Astrocyte (in vitro differentiated cells and primary cell): ENCODE results near the gene IL20RB.

Experiments
- EZH2 ChIP-seq: IDR thresholded peaks from 2 replicates; pipeline ENCODE4 v1.6.1; 2012; ENCODE audit warnings: mild to moderate bottlenecking, low read length, inconsistent platforms; ENCODE audit not compliant: insufficient read depth
- TF ChIP-seq, protein P1 (sequence below): IDR thresholded peaks from 2 replicates; pipeline ENCODE4 v1.5.1; 2011; ENCODE audit warnings: low read depth, mild to moderate bottlenecking, inconsistent platforms, low read length, moderate library complexity; ENCODE audit not compliant: insufficient read depth

DNA sequence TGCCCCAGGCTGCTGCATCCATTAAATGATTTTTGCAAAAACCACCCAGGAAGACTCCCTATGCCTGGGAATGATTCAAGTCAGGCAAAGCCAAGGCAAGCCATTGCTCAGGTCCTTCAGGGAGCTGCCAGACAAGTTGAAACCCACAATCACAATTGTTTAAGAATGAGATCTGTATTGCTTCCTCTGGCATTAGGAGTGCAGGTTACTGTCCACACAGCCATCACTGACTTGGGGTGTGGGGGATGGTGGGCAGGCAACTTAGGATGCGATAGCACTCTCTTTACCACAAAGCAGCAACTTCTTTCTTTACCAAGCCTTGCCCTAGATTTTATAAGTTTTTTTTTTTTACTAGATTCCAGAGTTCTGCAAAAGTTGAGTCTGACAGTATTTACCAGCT is 15.0 kb upstream of the IL20RB start:
- TF ChIP-seq, protein P1, sequence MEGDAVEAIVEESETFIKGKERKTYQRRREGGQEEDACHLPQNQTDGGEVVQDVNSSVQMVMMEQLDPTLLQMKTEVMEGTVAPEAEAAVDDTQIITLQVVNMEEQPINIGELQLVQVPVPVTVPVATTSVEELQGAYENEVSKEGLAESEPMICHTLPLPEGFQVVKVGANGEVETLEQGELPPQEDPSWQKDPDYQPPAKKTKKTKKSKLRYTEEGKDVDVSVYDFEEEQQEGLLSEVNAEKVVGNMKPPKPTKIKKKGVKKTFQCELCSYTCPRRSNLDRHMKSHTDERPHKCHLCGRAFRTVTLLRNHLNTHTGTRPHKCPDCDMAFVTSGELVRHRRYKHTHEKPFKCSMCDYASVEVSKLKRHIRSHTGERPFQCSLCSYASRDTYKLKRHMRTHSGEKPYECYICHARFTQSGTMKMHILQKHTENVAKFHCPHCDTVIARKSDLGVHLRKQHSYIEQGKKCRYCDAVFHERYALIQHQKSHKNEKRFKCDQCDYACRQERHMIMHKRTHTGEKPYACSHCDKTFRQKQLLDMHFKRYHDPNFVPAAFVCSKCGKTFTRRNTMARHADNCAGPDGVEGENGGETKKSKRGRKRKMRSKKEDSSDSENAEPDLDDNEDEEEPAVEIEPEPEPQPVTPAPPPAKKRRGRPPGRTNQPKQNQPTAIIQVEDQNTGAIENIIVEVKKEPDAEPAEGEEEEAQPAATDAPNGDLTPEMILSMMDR = no peak
- TF ChIP-seq EZH2 = no peak
